IPS-NIHi11 (cell line): ENCODE results near the gene ATN1.
A peak's percentile ranks its signal among the peaks of the same experiment; 100 is the strongest.

Source experiments
- DNase-seq: peaks from one replicate; pipeline ENCODE4 v3.0.0; 2012; ENCODE audit warnings: mixed read lengths, low spot score

ATN1 gene

GRCh38 chr12:6957741-6958608 is 30.2 kb downstream of the ATN1 start:
- no peak for DNase-seq

- no peak for DNase-seq
These were observed 30.9 kb downstream of the ATN1 start for GRCh38 chr12:6958609-6959057.

- DNase-seq, result no peak
These were observed 31.5 kb downstream of the ATN1 start for GRCh38 chr12:6959058-6959804.

- DNase-seq, result no peak
These were observed 32.2 kb downstream of the ATN1 start for GRCh38 chr12:6959805-6960592.

GRCh38 chr12:6960593-6961277 is 33.0 kb downstream of the ATN1 start:
- no peak for DNase-seq

- peak; percentile 37 for DNase-seq
These were observed 33.5 kb downstream of the ATN1 start for GRCh38 chr12:6961278-6961694.

- peak; percentile 87 for DNase-seq
These were observed 34.0 kb downstream of the ATN1 start for GRCh38 chr12:6961695-6962284.

- DNase-seq, result peak; percentile 35
These were observed 34.7 kb downstream of the ATN1 start for GRCh38 chr12:6962285-6963015.

- DNase-seq, result peak; percentile 77
These were observed 35.4 kb downstream of the ATN1 start for GRCh38 chr12:6963016-6963731.

- no peak for DNase-seq
These were observed 36.1 kb downstream of the ATN1 start for GRCh38 chr12:6963791-6964413.

GRCh38 chr12:6964605-6965025 is 36.9 kb downstream of the ATN1 start:
- DNase-seq, result no peak

GRCh38 chr12:6965026-6965661 is 37.4 kb downstream of the ATN1 start:
- DNase-seq, result peak; percentile 86

GRCh38 chr12:6965714-6966113 is 38.0 kb downstream of the ATN1 start:
- DNase-seq, result no peak

- DNase-seq, result no peak
These were observed 38.6 kb downstream of the ATN1 start for GRCh38 chr12:6966351-6966750.

- no peak for DNase-seq
These were observed 39.9 kb downstream of the ATN1 start for GRCh38 chr12:6967651-6968100.

GRCh38 chr12:6968426-6968825 is 40.7 kb downstream of the ATN1 start:
- no peak for DNase-seq

GRCh38 chr12:6970096-6970527 is 42.4 kb downstream of the ATN1 start:
- no peak for DNase-seq

- no peak for DNase-seq
These were observed 46.4 kb downstream of the ATN1 start for GRCh38 chr12:6974180-6974579.
